Measurements from ENCODE around the gene MED1. TPM values are rescaled to one million over a fixed set of nuclear protein-coding genes. Genes with fewer than 3 reads are reported as not detected.
"Not testable (repeated sequence)": the region's sequence is repeated elsewhere in the genome, so short reads cannot be mapped to it uniquely, and the experiment has no call there.

MED1 gene
- total RNA-seq, 4 donors from 2014 or later = 4.8 to 20.9 (median 18.7) TPM

GRCh38 chr17:39485555-39485954, 34.5 kb upstream of the MED1 start:
- Histone ChIP-seq H3K4me3 (no peak overlapping the region), H3K4me1 (no peaks in the 10 kb centered on the region), H3K9me3 (no peaks in the 10 kb centered on the region), H3K36me3 (peaks cover 0 to 10% (median 2%) of the 10 kb centered on the region in 4 donors), H3K27ac (no peak overlapping the region), H3K27me3 (no peaks in the 10 kb centered on the region)
- intact Hi-C loops (cut with DNase I; ENCODE audit: low total_unique reads) (no loop called here), in situ Hi-C loops (cut with MboI; ENCODE audit: low pct_ligation_motif_present in 1 of 4, low pct_unique_long_range_greater_than_20kb in 1 of 4, low sequenced_read_pairs in 3 of 4) (no loop called here)
- WGBS, 2 donors (ENCODE audit: low coverage in 1 of 2) = 83 to 92% methylated on average over 1 to 5 of the region's 5 CpGs
- DNase-seq = no peak
- TF ChIP-seq POLR2A (IDR thresholded peaks at IDR 0.05) = no peak
- no peak for TF ChIP-seq EP300 (IDR thresholded peaks at IDR 0.05; ENCODE audit: low read depth)
- TF ChIP-seq CTCF (IDR thresholded peaks at IDR 0.05) = no peak
- TF ChIP-seq POLR2AphosphoS5 (IDR thresholded peaks at IDR 0.05) = no peak

DNA sequence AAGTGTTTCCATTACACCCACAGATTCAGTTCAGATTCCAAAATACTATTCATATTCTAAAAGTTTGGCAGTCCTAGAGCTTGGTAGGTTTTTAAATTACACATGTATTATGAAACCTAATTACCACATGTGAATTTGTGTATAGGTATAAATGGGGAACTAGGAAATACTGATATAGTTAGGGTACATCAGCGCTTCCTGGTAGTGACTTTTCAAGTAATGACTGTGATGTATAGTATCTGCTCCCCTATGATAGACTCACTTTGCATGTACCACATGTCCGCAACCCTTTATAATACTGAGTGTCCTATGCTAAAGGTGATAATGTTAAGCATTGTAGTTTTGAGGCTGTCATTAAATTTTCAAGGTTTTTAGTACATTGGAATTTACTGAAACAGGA, 33.1 kb upstream of the MED1 start:
- in situ Hi-C loops (cut with MboI; ENCODE audit: low pct_ligation_motif_present in 1 of 4, low pct_unique_long_range_greater_than_20kb in 1 of 4, low sequenced_read_pairs in 3 of 4) (no loop called here), intact Hi-C loops (cut with DNase I; ENCODE audit: low total_unique reads) (no loop called here)
- no peaks in the 10 kb centered on the region for H3K27me3 ChIP-seq
- no peak for TF ChIP-seq POLR2A (IDR thresholded peaks at IDR 0.05)
- no peak for TF ChIP-seq EP300 (IDR thresholded peaks at IDR 0.05; ENCODE audit: low read depth)
- no peak for TF ChIP-seq POLR2AphosphoS5 (IDR thresholded peaks at IDR 0.05)
- no peak for TF ChIP-seq CTCF (IDR thresholded peaks at IDR 0.05)
- H3K4me3 ChIP-seq = no peak overlapping the region
- WGBS, 2 donors (ENCODE audit: low coverage in 1 of 2) = 90% methylated on average over 2 of the region's 2 CpGs
- peaks cover 0 to 3% (median 0%) of the 10 kb centered on the region in 4 donors for H3K36me3 ChIP-seq
- H3K4me1 ChIP-seq = no peaks in the 10 kb centered on the region
- no peak for DNase-seq
- H3K27ac ChIP-seq = no peak overlapping the region
- H3K9me3 ChIP-seq = no peaks in the 10 kb centered on the region

DNA sequence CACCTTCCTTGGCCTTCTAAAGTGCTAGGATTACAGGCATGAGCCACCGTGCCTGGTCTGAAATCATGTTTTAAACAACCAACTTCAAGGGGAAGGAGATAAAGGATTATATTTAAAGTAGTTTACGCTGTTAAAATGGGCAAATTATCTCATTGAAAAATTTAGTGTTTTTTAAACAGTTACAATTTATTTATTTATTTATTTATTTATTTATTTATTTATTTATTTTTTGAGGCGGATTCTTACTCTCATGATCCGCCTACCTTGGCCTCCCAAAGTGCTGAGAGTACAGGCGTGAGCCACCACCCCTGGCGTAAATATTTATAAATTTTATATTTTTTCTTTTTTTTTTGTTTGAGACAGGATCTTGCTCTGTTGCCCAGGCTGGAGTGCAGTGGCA, 32.4 kb upstream of the MED1 start:
- no peak for DNase-seq
- Histone ChIP-seq H3K4me3 (no peak overlapping the region), H3K9me3 (no peaks in the 10 kb centered on the region), H3K36me3 (peaks cover 0 to 3% (median 0%) of the 10 kb centered on the region in 4 donors), H3K27me3 (no peaks in the 10 kb centered on the region), H3K27ac (no peak overlapping the region), H3K4me1 (no peaks in the 10 kb centered on the region)
- in situ Hi-C loops (cut with MboI; ENCODE audit: low pct_ligation_motif_present in 1 of 4, low pct_unique_long_range_greater_than_20kb in 1 of 4, low sequenced_read_pairs in 3 of 4) (no loop called here), intact Hi-C loops (cut with DNase I; ENCODE audit: low total_unique reads) (no loop called here)
- TF ChIP-seq CTCF (IDR thresholded peaks at IDR 0.05) (no peak), EP300 (IDR thresholded peaks at IDR 0.05; ENCODE audit: low read depth) (no peak), POLR2A (IDR thresholded peaks at IDR 0.05) (no peak), POLR2AphosphoS5 (IDR thresholded peaks at IDR 0.05) (no peak)
- WGBS, 2 donors (ENCODE audit: low coverage in 1 of 2) = 93 to 99% methylated on average over 6 of the region's 6 CpGs

- H3K36me3 ChIP-seq; DNase-seq; H3K27ac ChIP-seq; in situ Hi-C loops (cut with MboI; ENCODE audit: low pct_ligation_motif_present in 1 of 4, low pct_unique_long_range_greater_than_20kb in 1 of 4, low sequenced_read_pairs in 3 of 4); H3K27me3 ChIP-seq; H3K4me3 ChIP-seq; H3K9me3 ChIP-seq; H3K4me1 ChIP-seq; intact Hi-C loops (cut with DNase I; ENCODE audit: low total_unique reads): not testable (repeated sequence)
- WGBS, 2 donors (ENCODE audit: low coverage in 1 of 2) = 89 to 93% methylated on average over 8 of the region's 8 CpGs
Observed at GRCh38 chr17:39479631-39480030, 28.6 kb upstream of the MED1 start.

GRCh38 chr17:39473310-39473709, 22.2 kb upstream of the MED1 start:
- no peaks in the 10 kb centered on the region for H3K4me1 ChIP-seq
- DNase-seq = no peak
- intact Hi-C loops (cut with DNase I; ENCODE audit: low total_unique reads) (no loop called here), in situ Hi-C loops (cut with MboI; ENCODE audit: low pct_ligation_motif_present in 1 of 4, low pct_unique_long_range_greater_than_20kb in 1 of 4, low sequenced_read_pairs in 3 of 4) (no loop called here)
- 81 to 91% methylated on average over 4 to 7 of the region's 7 CpGs for WGBS, 2 donors (ENCODE audit: low coverage in 1 of 2)
- H3K36me3 ChIP-seq = peaks cover 0 to 42% (median 9%) of the 10 kb centered on the region in 4 donors
- TF ChIP-seq POLR2AphosphoS5 (IDR thresholded peaks at IDR 0.05) (no peak), CTCF (IDR thresholded peaks at IDR 0.05) (no peak), EP300 (IDR thresholded peaks at IDR 0.05; ENCODE audit: low read depth) (no peak), POLR2A (IDR thresholded peaks at IDR 0.05) (no peak)
- no peaks in the 10 kb centered on the region for H3K27me3 ChIP-seq
- no peak overlapping the region for H3K4me3 ChIP-seq
- H3K27ac ChIP-seq = no peak overlapping the region
- H3K9me3 ChIP-seq = no peaks in the 10 kb centered on the region

GRCh38 chr17:39468610-39469009, 17.5 kb upstream of the MED1 start:
- in situ Hi-C loops (cut with MboI; ENCODE audit: low pct_ligation_motif_present in 1 of 4, low pct_unique_long_range_greater_than_20kb in 1 of 4, low sequenced_read_pairs in 3 of 4); intact Hi-C loops (cut with DNase I; ENCODE audit: low total_unique reads); H3K9me3 ChIP-seq; H3K27ac ChIP-seq; H3K4me3 ChIP-seq; DNase-seq; H3K27me3 ChIP-seq: not testable (repeated sequence)
- H3K4me1 ChIP-seq = peaks cover 10 to 24% (median 22%) of the 10 kb centered on the region in 4 donors
- H3K36me3 ChIP-seq = peaks cover 0 to 42% (median 6%) of the 10 kb centered on the region in 4 donors
- 98% methylated on average over 7 to 11 of the region's 11 CpGs for WGBS, 2 donors (ENCODE audit: low coverage in 1 of 2)

- DNase-seq; H3K27me3 ChIP-seq; H3K27ac ChIP-seq; in situ Hi-C loops (cut with MboI; ENCODE audit: low pct_ligation_motif_present in 1 of 4, low pct_unique_long_range_greater_than_20kb in 1 of 4, low sequenced_read_pairs in 3 of 4); H3K9me3 ChIP-seq; intact Hi-C loops (cut with DNase I; ENCODE audit: low total_unique reads): not testable (repeated sequence)
- peaks cover 10 to 39% (median 32%) of the 10 kb centered on the region in 4 donors for H3K4me1 ChIP-seq
- WGBS, 2 donors (ENCODE audit: low coverage in 1 of 2) = 68 to 72% methylated on average over 9 to 11 of the region's 11 CpGs
- peak overlapping the region in 1 of 4 donors; percentile 97 for H3K4me3 ChIP-seq
- peaks cover 0 to 12% (median 0%) of the 10 kb centered on the region in 4 donors for H3K36me3 ChIP-seq
Observed at GRCh38 chr17:39464639-39465181, 13.6 kb upstream of the MED1 start.

Measured in transverse colon (tissue), 4 donors.